ENCODE measurements around the gene C19orf12. TPM values are rescaled to one million over a fixed set of nuclear protein-coding genes. Genes with fewer than 3 reads are reported as not detected.

The C19orf12 gene
- polyA plus RNA-seq, 1 donor from 2014 or later: 83.8 TPM

- no peaks in the 10 kb centered on the region for H3K9me3 ChIP-seq (ENCODE audit: low read length)
- no peaks in the 10 kb centered on the region for H3K36me3 ChIP-seq (ENCODE audit: insufficient read depth, low read length)
- no peak overlapping the region for H3K4me3 ChIP-seq (ENCODE audit: low read length)
- H3K27me3 ChIP-seq (ENCODE audit: insufficient read depth, low read depth, low read length): no peaks in the 10 kb centered on the region
- no peak overlapping the region for H3K9ac ChIP-seq (ENCODE audit: low read length)
- TF ChIP-seq CTCF (IDR thresholded peaks at IDR 0.05; ENCODE audit: poor library complexity, severe bottlenecking): no peak
- no peak for TF ChIP-seq RAD21 (conservative IDR thresholded peaks at IDR 0.05)
- no peak for TF ChIP-seq TAF1 (IDR thresholded peaks at IDR 0.05; ENCODE audit: low read depth)
- no peak for TF ChIP-seq REST (IDR thresholded peaks at IDR 0.05; ENCODE audit: borderline replicate concordance)
- no peak for TF ChIP-seq EP300 (conservative IDR thresholded peaks at IDR 0.05; ENCODE audit: poor library complexity, severe bottlenecking)
- TF ChIP-seq POLR2AphosphoS5 (IDR thresholded peaks at IDR 0.05): no peak
- TF ChIP-seq MXI1 (conservative IDR thresholded peaks at IDR 0.05; ENCODE audit: poor library complexity, severe bottlenecking): no peak
- no peak for TF ChIP-seq EZH2 (IDR thresholded peaks at IDR 0.05; ENCODE audit: borderline replicate concordance, insufficient read depth, low read length, poor library complexity, severe bottlenecking)
- TF ChIP-seq SMC3 (conservative IDR thresholded peaks at IDR 0.05; ENCODE audit: poor library complexity): no peak
- no peak overlapping the region for H3K4me2 ChIP-seq (ENCODE audit: low read length)
- no peaks in the 10 kb centered on the region for H3K9me2 ChIP-seq (ENCODE audit: insufficient read depth, low read length)
- no peak overlapping the region for H3K27ac ChIP-seq (ENCODE audit: low read length)
- H3K79me2 ChIP-seq (replicated peaks; ENCODE audit: insufficient read depth, low read length): no peaks in the 10 kb centered on the region
- H3F3A ChIP-seq (ENCODE audit: insufficient read depth, low read length, poor library complexity, severe bottlenecking): no peaks in the 10 kb centered on the region
- H2AFZ ChIP-seq (ENCODE audit: low read depth, low read length): no peak overlapping the region
- no peaks in the 10 kb centered on the region for H4K20me1 ChIP-seq (ENCODE audit: insufficient read depth)
Observed at GRCh38 chr19:29655648-29656335, 59.3 kb downstream of the C19orf12 start.

- Histone ChIP-seq H3K4me3 (ENCODE audit: low read length) (no peak overlapping the region), H3K9me3 (ENCODE audit: low read length) (no peaks in the 10 kb centered on the region), H2AFZ (ENCODE audit: low read depth, low read length) (no peak overlapping the region), H3K9ac (ENCODE audit: low read length) (no peak overlapping the region), H3K4me2 (ENCODE audit: low read length) (no peak overlapping the region), H3K9me2 (ENCODE audit: insufficient read depth, low read length) (no peaks in the 10 kb centered on the region), H3F3A (ENCODE audit: insufficient read depth, low read length, poor library complexity, severe bottlenecking) (no peaks in the 10 kb centered on the region), H3K27me3 (ENCODE audit: insufficient read depth, low read depth, low read length) (no peaks in the 10 kb centered on the region), H3K79me2 (replicated peaks; ENCODE audit: insufficient read depth, low read length) (no peaks in the 10 kb centered on the region), H4K20me1 (ENCODE audit: insufficient read depth) (no peaks in the 10 kb centered on the region), H3K36me3 (ENCODE audit: insufficient read depth, low read length) (no peaks in the 10 kb centered on the region), H3K27ac (ENCODE audit: low read length) (no peak overlapping the region)
- TF ChIP-seq EZH2 (IDR thresholded peaks at IDR 0.05; ENCODE audit: borderline replicate concordance, insufficient read depth, low read length, poor library complexity, severe bottlenecking) (no peak), RAD21 (conservative IDR thresholded peaks at IDR 0.05) (no peak), POLR2AphosphoS5 (IDR thresholded peaks at IDR 0.05) (no peak), TAF1 (IDR thresholded peaks at IDR 0.05; ENCODE audit: low read depth) (no peak), EP300 (conservative IDR thresholded peaks at IDR 0.05; ENCODE audit: poor library complexity, severe bottlenecking) (no peak), SMC3 (conservative IDR thresholded peaks at IDR 0.05; ENCODE audit: poor library complexity) (no peak), CTCF (IDR thresholded peaks at IDR 0.05; ENCODE audit: poor library complexity, severe bottlenecking) (no peak), REST (IDR thresholded peaks at IDR 0.05; ENCODE audit: borderline replicate concordance) (no peak), MXI1 (conservative IDR thresholded peaks at IDR 0.05; ENCODE audit: poor library complexity, severe bottlenecking) (no peak)
Observed at GRCh38 chr19:29653398-29653797, 61.7 kb downstream of the C19orf12 start.

Data from neural cell (in vitro differentiated cells).